Stimulated activated CD4-positive, alpha-beta T cell treated with anti-CD3 and anti-CD28 coated beads, Interleukin-12 subunit alpha, Interleukin-12 subunit beta, amount 100 ng/mL, for 4 hours (primary cell): Measurements from ENCODE around the gene GPR150.

Source experiments
- DNase-seq: peaks from one replicate; pipeline ENCODE4 v3.0.0-alpha.2; 2020

Gene GPR150

DNA sequence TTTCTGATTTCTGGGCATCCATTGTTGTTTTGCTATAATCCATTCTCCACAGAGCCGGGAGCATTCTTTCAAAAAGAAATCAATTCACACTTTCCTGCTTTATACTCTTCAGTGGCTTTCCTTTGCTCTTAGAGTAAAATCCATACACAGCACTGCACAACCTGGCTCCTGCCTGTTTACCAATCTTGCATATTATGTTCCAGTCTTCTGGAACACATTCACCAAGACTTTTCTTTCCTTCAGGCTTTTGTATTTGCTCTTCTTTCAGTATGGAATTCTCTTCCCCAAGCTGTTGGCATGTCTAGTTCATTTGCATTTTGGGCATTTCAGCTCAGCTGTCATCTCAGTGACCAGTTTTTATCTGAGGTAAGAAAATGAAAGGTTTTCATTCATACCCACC is 33.0 kb downstream of the GPR150 start:
- DNase-seq: no peak

- DNase-seq: no peak
These were observed 34.3 kb downstream of the GPR150 start for GRCh38 chr5:95654196-95654595.

- DNase-seq: no peak
These were observed 35.7 kb downstream of the GPR150 start for GRCh38 chr5:95655575-95655974.

- no peak for DNase-seq
These were observed 40.2 kb downstream of the GPR150 start for GRCh38 chr5:95660060-95660459.

- no peak for DNase-seq
These were observed 43.1 kb downstream of the GPR150 start for GRCh38 chr5:95662946-95663345.

GRCh38 chr5:95664204-95664786 is 44.4 kb downstream of the GPR150 start:
- peak; percentile 18 for DNase-seq

DNA sequence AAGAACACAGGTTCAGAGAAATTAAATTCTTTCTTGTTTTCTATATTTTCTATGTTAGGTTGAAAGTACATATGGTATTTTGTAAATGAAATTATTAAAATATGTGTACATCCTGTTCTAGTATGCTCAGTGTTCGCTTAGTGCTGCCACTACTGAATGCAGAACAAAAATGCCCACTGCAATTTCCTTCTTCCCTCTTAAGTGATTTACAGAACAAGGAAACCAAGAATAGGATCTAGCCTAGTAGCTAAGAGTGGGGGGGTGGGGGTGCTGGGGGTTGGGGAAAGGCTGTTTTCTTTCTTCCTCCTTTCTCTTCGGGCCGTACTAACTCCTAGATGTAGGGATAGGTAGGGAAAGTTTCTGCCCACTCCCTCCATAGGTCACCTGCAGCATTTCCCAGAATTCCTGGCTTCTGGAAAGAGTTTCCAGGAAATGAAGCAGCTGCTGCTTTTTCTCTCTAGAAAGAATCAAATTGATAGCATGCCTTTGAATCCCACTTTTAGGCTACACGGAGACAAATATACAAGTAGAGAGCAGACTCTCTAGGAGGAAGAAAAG is 47.3 kb downstream of the GPR150 start:
- no peak for DNase-seq

GRCh38 chr5:95667678-95668077 is 47.8 kb downstream of the GPR150 start:
- no peak for DNase-seq

- DNase-seq: no peak
These were observed 48.3 kb downstream of the GPR150 start for GRCh38 chr5:95668216-95668615.

DNA sequence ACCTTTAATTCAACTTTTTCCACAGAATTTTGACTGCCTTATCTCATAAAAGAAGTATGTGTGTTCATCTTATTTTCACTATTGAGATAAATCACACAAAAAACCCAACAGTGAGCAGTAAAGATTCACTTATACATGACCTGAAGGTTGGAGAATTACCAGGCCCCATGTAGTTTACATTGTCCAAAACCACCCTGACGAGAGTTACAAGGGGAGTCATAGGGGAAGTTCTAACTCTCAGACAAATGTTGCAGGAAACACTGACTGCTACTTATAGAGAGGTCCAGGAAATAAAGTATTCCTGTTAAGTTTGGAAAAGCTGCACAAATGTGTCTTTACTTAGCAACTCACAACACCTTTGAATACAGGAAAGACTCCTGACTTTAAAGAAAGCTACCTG is 48.8 kb downstream of the GPR150 start:
- DNase-seq: no peak

DNA sequence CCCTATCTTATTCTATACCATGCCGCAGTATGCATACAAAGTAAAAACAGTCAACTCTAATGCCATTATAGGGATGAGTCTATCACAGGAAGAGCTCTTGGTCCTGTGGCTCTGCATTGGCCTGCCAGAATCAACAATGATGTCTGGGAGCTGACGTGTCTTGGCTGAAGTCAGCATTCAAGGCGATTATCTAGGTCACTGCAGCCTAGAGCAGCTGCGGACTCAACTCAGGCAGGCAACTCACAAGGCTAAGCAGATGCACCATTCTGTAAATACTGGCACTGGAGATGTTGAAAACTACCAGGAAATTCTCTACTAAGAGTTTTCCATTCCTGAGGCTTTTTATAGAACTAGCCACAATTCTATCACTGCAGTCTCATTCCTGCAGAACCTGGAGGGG is 49.7 kb downstream of the GPR150 start:
- no peak for DNase-seq

DNA sequence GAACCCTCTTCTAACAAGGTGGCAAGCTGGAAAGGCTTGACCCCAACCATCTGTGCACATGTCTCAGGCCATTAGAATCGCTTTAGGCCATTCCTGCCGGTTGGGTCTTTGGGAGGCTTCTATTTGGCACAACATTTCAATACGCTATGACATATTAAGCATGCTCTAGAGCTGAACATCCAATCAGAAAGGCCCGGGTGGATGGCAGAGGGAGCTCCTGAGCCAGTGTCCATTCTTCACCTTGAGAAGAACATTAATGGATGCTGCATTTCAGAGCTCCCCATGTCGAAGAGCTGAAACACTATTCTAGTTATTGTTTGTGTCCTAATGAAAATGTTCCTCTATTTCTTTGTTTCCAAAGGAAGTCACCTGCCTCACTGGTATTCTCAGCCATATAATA is 50.1 kb downstream of the GPR150 start:
- DNase-seq: no peak

DNA sequence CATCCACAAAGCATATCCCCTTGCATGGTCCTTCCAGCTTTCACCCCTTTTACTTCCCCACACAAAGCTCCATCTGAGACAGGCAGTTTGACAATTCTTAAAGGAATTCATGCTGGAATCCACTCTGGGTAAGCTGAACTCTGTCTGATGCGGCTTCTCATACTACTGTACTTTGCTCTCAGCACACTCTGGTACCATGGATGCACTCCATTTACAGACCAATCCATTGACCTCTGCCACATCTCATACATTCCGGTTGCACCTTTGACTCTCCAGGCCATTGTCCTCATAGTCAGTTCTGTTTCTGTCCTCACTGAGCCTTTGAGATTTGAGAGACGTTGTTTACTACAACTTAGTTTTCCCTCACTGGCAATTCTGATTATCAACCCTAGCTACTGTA is 50.7 kb downstream of the GPR150 start:
- no peak for DNase-seq
